ENCODE data around the gene HMCN1.

The HMCN1 gene

DNA sequence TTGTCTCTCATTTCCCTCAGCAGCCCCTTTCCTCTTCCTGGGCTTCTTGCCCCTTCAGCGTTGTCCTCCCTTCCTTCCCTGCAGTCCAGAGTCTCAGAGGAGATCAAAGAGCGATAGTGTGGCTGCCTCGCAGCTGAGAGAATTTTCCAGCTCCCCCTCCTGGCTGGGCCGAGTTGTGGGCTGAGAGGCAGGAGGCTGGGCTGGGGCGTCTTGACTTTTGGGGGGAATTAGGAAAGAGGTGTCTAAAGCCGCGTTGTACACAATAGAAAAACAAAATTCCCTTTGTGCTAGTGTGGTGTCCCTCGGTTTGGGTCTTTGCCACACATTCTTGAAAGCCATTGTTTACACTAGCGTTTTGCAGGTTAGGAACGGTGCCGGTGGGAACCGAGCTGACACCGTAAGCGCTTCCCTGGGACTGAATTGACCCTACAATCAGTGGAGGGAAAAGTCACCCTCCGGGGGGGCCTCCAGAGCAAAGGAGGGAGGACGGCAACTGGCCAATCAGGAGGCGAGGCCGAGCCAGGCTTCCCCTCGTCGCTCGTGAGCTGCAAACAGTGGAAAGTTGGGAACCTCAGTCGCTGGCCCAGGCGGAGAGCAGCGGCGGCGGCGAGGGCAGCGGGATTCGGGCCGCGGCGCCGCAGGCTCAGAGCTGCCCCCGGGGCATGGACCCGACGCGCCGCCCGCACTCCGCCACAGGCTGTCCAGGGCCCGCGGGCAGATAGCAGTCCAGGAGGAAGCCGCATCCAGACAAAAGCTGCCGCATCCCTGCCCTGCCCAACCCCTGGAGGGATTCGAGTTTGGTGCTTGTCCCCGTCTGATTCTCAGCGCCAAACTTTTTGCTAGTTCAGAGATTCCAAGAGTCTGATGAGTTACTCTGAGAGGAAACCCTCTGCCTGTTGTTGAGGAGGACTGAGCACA, at the start of gene HMCN1:
Gene HMCN1, plus strand, starts transcription at position 574 of the 918 bp plus-strand sequence. CDS start 389 bp downstream, outside the sequence.
- peak; percentile 13 for DNase-seq (ENCODE audit: low spot score)

GRCh38 chr1:185686821-185687778, 47.1 kb upstream of the HMCN1 start:
- DNase-seq (ENCODE audit: low spot score): no peak

DNA sequence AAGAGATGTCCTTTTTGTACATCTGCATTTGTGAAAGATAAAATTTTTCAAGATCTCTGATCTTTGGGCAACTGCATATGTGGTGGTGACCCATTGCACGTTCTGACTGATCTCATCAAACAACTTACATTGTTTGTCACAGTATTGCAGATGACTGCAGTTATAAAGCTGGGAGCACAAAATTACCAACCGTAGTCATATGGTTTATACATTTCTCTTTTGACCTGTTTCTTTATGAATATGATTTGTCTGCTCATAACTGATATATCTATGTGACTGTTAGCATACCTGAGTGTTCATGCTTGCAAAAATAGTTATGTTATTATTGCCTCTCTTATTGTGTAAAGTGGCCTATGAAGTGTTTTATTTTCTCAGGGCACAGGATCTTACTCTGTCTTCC, 43.7 kb upstream of the HMCN1 start:
- no peak for DNase-seq (ENCODE audit: low spot score)

DNA sequence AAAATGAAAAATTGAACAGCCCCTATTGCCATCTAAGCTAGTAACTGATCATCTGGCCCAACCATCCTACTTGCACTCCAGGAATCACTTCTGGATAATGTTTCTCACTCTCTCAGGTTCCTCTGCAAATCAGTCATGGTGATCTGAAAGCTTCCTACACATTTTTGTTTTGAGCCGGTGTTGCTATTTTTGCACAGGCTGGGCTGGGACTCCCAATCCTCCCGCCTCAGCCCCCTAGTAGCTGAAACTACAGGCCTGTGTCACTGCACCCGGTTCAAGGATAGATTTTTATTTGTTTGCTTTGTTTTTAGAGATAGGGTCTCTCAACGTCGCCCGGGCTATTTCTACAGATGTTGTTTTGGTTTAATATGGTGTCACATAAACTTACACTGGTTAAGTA, 40.5 kb upstream of the HMCN1 start:
- DNase-seq (ENCODE audit: low spot score): no peak

- peak; percentile 22 for DNase-seq (ENCODE audit: low spot score)
Observed at GRCh38 chr1:185694081-185694480, 40.1 kb upstream of the HMCN1 start.

DNA sequence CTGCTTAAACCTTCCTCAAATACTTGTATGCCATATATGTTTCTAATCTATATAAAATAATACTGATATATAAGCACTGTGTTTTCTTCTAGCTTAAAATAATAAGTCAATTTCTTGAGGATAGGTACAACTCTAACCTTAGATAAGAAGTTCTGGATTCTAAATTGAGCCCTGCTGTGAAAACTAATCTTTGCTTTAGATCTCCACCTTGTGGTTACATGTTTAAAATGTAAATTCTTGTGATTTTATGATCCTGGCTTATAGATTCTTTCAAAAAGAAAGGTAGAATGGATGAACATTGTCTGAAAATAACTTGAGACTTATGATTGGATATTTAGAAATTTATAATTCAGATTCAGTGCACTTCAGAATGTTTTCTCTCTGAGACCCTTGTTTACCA, 38.9 kb upstream of the HMCN1 start:
- no peak for DNase-seq (ENCODE audit: low spot score)

- no peak for DNase-seq (ENCODE audit: low spot score)
Observed at GRCh38 chr1:185696422-185697150, 37.6 kb upstream of the HMCN1 start.

DNA sequence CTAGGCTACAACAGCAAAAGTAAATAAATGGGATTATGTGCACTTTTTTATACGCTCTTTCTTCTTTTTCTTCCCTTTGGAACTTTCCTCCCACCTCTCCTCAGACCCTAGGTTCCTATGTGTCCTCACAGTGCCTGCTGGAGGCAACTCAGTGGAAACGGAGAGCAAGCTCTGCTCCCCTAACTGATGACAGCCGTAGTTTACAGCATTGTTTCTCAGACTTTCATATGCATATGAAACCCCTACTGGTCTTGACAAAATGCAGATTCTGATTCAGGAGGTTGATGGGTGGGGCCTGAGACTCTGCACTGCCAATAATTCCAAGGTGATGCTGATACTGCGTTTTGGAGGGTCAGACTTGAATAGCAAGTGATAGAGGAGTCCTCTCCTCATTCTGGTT, 34.3 kb upstream of the HMCN1 start:
- DNase-seq (ENCODE audit: low spot score): no peak

- no peak for DNase-seq (ENCODE audit: low spot score)
Observed at GRCh38 chr1:185701650-185702049, 32.5 kb upstream of the HMCN1 start.

- no peak for DNase-seq (ENCODE audit: low spot score)
Observed at GRCh38 chr1:185704181-185704580, 30.0 kb upstream of the HMCN1 start.

DNA sequence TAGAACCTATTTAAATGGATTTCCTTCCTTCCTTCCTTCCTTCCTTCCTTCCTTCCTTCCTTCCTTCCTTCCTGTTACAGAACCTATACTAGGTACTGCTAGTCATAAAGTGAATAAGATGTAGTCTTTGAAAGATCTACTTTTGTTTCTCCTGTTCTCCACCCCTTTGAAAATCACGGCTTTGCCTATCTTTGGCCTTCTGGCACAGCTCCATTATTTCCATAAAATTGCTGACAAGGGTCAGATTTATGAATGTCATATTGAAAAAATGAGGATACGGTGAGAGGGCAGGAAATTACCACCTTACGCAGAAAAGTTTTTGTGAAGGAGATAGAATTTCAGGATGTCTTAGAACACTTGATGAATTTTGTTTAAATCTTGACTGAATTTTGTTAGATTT, 18.1 kb upstream of the HMCN1 start:
- DNase-seq (ENCODE audit: low spot score): no peak

GRCh38 chr1:185719021-185719420, 15.2 kb upstream of the HMCN1 start:
- DNase-seq (ENCODE audit: low spot score): no peak

- no peak for DNase-seq (ENCODE audit: low spot score)
Observed at GRCh38 chr1:185720633-185721272, 13.4 kb upstream of the HMCN1 start.

DNA sequence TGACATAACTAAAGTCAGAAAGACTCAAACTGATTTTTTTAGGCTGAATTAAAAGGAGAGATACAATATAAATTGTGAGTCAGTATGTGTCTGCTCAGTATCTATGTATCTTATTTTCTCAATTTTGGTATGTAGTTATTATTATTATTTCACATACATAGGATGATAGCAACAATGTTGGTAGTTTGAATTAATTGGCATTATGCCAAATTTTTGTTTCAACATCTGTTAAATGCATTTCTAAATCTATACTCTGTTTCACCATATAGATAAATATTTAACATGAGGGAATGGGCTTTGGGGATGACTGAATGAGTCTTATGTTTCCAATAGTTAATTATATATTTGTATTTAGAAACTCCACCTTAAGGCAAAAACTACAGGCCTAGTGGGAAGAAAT, 12.6 kb upstream of the HMCN1 start:
- no peak for DNase-seq (ENCODE audit: low spot score)

GRCh38 chr1:185722098-185722497, 12.1 kb upstream of the HMCN1 start:
- DNase-seq (ENCODE audit: low spot score): no peak

DNA sequence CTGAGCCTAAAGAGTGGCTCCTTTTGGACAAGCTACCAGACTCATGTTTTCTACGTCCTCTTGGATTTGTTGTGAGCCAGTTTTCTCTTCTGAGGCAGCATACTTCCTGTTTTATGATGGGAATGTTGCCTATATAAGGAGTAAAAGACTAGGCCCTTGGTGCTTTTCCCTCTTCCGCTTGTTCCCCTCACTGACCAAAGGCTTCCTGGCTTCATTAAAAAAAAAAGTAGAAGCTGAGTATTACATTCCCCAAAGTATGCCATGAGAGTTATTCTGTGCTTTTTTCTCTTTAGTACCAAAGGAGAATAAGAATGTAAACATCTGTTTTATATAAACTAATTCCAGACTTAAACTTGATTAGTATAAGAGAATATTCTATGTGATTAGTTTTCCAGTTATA, 6.5 kb upstream of the HMCN1 start:
- no peak for DNase-seq (ENCODE audit: low spot score)

DNA sequence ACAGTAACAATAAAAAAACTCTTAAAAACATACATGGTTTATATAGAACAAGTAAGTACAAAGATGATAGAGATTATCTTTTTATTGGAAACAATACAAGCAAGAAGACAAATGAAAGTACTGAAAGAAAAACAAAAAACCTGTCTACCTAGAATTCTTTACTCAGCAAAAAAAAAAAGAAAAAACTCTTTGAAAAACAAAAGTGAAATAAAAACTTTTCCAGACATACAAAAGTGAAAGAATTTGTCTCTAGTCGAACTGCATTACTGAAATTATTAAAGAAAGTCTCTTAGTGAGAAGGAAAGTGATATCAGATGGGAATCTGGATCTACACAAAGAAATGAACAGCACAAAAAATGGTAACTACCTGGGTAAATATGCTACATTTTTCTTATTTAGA, 2.7 kb upstream of the HMCN1 start:
- no peak for DNase-seq (ENCODE audit: low spot score)

DNA sequence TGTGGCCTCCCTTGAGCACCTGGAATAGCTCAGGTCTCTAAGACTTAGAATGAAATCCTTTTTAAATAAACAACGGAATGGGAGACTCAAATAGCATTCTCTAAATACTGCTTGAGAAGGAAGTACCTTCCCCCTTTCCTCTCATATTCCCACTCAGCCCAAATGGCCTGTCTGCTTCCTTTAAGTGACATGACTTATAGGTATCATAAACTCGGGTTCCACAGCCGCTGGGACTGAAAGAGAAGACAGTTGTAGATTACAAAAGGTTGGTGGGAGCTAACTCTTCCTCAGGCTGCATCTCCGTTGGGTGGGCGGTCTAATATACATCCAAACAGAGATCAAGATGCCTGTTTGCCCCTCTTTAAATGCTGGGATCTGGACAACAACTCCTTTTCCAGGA, 1.2 kb upstream of the HMCN1 start:
- no peak for DNase-seq (ENCODE audit: low spot score)

GRCh38 chr1:185734929-185735700, 924 bp downstream of the HMCN1 start:
- DNase-seq (ENCODE audit: low spot score): peak; percentile 6

DNA sequence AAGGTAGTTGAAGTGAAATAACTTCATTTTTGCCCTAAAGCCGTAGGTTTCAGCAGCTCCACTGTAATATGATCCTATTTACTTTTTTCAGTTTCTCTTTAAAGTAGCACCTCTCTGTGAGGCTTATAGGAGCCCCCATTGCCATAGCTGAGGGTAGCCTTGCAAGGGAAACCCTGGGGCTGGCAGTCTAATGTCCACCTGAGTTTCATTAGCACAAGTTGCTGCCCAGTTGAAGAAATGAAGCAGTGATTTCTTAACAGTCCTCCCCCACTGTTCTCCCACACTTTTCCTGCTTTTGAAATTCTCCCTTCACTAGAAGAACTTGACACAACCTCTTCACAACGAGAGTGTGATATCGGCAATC, 1.5 kb downstream of the HMCN1 start:
- no peak for DNase-seq (ENCODE audit: low spot score)

- DNase-seq (ENCODE audit: low spot score): peak; percentile 81
Observed at GRCh38 chr1:185739967-185740366, 5.8 kb downstream of the HMCN1 start.
